ENCODE results near the gene USP15.

GRCh38 chr12:62221107-62221506 is 39.1 kb upstream of the USP15 start:
- TF ChIP-seq CTCF (IDR thresholded peaks at IDR 0.05) (no peak), EP300 (IDR thresholded peaks at IDR 0.05) (no peak)

Data from tibial nerve (tissue), 4 donors.